Measurements from ENCODE around the gene SMDT1.
"Not testable (repeated sequence)": the region's sequence is repeated elsewhere in the genome, so short reads cannot be mapped to it uniquely, and the experiment has no call there.

Gene SMDT1

DNA sequence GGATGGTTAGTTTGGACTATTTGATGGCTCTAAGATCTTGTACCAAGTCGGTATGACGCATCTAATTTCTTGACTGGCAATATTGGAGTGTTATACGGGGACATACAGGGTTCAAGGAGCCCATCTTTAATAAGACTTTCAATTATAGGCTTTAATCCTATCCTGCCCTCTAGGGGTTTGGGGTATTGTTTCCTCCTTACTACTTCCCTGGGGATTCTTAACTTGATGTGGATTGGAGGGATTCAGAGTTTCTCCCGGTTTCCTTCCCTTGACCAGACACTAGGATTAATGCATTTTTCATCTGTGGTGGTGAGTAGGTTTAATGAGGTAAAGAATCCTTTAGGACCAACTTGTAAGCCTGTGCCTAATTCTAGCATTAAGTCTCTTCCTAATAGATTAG is 32.3 kb downstream of the SMDT1 start:
- DNase-seq = no peak

DNA sequence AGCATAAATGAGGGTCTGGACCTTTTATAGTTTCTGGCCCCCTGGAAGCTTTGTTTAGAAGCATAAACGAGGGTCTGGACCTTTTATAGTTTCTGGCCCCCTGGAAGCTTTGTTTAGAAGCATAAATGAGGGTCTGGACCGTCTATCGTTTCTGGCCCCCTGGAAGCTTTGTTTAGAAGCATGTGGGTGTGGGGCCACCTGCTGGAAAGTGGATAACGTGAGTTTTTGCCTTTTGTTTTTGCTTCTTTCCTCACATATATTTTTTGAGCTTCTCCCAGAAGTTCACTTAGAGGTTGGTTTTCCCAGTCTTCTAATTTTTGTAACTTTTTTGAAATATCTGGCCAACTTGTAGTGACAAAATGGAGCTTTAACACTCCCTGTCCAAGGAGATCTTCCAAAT is 33.3 kb downstream of the SMDT1 start:
- DNase-seq = not testable (repeated sequence)

DNA sequence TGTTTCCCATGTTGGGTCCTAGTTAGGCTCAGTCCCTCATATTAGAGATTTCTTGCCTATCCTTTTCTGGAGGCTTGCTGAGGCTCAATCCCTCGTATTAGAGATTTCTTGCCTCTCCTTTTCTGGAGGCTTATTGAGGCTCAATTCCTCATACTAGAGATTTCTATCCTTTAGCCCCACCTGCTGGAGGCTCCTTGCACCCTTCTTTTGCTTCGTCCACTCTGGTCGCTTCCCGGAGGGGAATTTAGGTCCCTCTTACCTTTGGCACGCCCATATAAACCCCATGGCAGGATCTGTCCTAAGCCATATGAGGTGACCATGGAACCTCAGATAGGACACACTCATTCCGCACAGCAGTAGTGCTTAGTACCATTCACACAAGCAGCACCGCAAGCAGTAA is 35.2 kb downstream of the SMDT1 start:
- peak; percentile 7 for DNase-seq

DNA sequence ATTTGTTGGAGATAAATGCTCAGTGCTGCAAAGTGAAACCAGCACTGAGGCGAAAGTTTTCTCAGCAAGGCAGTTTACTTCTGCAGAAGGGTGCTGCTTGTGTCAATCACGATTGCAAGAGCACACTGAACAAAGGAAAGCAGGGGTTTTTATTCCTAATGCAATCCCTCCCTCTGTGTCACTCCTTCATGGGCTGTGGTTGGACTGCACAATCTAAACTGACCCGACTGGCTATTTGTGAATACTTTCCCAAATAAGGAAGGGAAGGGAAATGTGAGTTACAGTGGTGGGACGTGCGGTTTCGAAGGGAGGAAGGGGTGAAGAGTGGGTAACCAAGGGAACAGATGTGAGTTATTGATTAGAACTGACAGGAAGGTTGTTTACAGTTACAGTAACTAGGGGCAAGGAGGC is 35.9 kb downstream of the SMDT1 start:
- not testable (repeated sequence) for DNase-seq

DNA sequence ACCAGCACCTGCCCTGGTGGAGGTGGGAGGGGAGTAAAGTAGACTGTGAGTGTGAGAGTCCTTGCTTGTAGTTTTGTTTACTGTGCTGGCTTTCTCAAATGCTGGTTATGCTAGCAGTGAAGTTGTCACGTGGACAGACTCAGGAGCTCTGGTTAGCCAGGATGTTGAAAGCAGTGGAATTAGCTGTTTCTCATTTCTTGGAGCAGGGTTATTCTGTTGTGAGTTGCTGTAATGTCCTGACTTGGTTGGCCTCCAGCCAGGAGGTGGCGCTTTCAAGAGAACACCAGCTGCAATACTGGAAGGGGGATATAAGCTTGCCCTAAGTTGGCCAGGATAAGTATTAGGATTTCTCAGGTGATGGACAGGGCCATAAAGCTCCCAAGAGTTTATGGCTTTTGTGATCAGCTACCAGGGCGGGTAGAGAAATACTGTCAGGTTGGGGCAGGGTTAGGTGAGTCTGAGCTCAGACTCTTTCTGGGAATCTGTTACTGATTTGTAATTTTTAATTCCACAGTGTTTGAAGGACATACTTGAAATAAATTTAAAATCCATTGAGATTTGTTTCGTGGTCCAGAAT is 37.4 kb downstream of the SMDT1 start:
- no peak for DNase-seq

DNA sequence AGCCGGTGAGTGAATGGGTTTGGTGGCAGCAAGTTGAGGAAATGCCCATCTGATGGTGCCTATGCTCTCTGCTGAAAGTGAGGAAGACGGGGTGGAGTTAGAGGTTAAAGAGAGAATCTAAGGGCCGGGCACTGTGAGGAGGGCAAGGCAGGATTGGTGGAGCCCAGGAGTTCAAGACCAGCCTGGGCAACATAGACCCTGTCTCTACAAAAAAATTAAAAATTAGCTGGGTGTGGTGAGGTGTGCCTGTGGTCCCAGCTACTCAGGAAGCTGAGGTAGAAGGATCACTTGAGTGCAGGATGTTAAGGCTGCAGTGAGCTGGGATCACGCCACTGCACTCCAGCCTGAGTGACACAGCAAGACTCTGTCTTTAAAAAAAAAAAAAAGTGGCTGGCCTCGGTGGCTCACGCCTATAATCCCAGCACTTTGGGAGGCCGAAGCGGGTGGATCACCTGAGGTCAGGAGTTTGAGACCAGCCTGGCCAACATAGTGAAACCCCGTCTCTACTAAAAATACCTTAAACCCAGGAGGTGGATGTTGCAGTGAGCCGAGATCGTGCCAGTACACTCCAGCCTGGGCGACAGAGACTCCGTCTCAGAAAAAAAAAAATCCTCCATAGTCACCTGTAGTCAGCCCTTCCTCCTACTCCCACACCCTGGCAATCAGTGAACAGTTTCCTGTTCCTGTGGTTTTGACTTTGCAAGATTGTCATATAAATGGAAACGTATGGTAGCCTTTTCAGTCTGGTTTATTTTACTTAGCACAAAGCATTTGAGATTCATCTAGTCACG is 40.9 kb downstream of the SMDT1 start:
- DNase-seq = not testable (repeated sequence)

DNA sequence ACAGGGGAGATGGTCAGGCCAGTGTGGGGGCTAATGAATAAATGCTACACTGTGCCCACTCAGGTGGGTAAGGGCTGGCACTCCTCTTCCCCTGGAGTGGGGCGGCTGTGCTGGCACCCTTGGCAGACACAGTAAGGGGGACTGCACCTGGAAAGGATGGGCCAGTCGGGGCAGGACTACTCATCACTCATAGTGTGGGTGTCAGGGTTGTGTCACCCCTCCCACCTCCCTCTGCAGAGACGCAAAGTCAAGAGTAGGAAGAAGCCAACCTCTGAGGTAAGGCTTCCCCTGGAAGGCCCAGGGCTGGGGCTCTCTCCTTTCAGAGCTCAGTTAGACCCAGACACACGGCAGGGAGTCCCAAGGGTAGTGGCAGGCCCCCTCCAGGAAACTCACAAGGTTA is 44.0 kb downstream of the SMDT1 start:
- not testable (repeated sequence) for DNase-seq

DNA sequence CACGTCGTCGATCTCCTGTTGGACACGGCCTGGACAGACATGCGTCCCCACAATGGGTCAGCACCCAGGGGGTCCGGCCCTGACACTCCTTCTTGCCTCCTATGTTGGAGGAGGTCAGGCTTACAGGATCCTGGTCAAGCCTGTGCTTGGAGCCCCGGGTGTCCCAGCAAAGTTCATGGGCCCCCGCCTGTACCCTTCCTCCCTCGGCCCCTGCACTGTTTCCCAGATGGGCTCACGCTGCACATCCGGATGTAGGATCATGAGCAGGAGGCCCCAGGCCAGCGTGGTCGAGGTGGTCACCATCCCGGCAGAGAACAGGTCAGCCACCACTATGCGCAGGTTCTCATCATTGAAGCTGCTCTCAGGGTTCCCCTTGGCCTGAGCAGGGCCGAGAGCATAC is 48.1 kb downstream of the SMDT1 start:
- no peak for DNase-seq

DNA sequence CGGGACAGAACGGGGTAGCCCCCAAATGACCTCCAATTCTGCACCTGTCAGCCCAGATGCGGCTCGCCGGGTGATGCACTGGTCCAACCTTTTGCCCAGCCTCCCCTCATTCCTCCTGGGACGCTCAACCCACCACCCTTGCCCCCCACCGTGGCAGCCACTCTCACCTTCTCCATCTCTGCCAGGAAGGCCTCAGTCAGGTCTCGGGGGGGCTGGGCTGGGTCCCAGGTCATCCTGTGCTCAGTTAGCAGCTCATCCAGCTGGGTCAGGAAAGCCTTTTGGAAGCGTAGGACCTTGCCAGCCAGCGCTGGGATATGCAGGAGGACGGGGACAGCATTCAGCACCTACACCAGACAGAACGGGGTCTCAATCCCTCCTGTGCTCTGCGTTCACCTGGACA is 48.5 kb downstream of the SMDT1 start:
- DNase-seq = not testable (repeated sequence)

DNA sequence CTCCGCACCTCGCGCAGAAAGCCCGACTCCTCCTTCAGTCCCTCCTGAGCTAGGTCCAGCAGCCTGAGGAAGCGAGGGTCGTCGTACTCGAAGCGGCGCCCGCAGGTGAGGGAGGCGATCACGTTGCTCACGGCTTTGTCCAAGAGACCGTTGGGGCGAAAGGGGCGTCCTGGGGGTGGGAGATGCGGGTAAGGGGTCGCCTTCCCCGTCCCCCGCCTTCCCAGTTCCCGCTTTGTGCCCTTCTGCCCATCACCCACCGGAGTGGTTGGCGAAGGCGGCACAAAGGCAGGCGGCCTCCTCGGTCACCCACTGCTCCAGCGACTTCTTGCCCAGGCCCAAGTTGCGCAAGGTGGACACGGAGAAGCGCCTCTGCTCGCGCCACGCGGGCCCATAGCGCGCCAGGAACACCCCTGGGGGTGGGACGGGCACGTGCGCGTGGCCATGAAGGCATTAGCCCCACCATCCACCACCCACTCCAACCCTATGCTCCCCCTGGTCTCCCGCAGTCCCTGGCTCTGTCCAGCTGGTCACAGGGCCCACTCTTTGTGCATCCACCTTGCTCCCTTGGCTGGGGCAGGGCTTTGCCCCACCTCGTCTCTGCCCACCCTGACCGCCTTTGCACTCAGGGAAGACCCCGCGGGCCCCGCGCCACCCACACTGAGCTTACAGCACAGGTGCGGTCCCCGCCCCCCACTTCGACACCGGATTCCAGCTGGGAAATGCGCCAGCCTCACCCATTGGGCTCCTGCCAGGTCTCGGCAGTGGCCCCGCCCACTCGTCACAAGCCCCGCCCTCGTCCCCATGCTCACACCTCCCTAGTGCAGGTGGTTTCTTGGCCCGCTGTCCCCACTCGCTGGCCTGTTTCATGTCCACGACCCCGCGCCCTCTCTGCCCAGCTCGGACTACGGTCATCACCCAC is 49.5 kb downstream of the SMDT1 start:
- DNase-seq = not testable (repeated sequence)

DNA sequence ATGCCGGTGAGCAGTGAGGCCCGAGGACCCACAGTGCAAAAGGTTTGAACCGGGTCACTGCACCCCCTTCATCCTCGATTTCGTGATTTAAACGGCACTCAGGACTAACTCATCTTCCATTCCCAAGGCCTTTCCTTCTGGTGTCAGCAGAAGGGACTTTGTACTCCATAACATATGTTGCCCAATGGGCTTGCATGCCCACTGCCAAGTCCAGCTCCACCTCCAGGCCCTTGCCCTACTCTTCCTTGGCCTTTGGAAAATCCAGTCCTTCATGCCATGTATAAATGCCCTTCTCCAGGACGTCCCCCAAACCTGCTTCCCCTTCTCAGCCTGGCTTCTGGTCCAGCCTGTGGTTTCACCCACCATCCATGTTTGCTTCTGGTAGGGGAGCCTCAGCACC is 50.7 kb downstream of the SMDT1 start:
- not testable (repeated sequence) for DNase-seq

DNA sequence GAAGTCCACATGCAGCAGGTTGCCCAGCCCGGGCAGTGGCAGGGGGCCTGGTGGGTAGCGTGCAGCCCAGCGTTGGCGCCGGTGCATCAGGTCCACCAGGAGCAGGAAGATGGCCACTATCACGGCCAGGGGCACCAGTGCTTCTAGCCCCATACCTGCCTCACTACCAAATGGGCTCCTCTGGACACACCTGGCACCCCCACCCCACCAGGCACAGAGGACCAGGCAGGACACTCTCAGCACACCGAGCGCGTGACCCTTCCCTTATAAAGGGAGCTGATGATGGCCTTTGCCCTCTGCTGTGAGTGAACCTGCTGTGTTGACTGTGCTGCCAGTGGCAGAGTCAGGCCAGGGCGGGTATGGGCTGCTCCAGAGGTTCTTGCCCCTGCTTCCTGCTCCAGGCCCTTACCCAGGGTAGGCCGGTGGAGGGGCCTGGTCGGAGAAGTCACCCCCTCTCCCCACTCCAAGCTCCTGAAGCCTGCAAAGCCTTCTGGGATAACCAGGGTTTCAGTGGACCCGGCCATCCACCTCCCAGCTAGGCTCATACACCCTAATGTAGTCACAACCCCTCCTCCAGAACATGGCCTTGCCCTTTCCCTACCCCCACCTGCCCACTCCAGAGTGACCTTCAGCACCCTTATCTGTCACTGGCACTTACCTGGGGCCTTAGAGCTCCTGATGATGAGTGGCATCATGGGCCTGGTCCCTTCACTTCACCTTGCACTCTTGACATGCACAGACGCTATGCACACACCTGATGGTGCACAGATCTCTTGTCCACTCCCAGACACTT is 51.3 kb downstream of the SMDT1 start, which contains the start of gene CYP2D6:
Gene CYP2D6, minus strand, starts transcription at position 172 of the 793 bp plus-strand sequence. Its CDS starts 19 bp downstream, at position 153.
- DNase-seq = not testable (repeated sequence)

DNA sequence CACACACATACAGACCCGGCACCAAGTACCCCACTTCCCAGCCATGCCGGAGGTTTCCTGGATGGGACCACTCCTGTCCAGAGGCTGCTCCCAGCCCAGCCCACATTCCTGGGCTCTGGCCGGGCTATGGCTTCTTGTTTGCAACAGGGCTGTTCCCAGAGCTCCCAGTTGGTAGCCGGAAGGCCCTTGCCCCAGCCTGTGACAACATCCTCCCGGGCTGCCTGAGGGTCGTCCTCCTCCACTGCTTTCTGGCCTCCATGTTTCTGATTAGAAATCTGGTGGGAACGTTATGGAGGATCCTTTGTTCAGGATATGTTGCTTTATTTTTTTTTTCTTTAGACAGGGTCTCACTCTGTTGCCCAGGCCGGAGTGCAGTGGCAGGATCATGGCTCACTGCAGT is 52.1 kb downstream of the SMDT1 start:
- no peak for DNase-seq

DNA sequence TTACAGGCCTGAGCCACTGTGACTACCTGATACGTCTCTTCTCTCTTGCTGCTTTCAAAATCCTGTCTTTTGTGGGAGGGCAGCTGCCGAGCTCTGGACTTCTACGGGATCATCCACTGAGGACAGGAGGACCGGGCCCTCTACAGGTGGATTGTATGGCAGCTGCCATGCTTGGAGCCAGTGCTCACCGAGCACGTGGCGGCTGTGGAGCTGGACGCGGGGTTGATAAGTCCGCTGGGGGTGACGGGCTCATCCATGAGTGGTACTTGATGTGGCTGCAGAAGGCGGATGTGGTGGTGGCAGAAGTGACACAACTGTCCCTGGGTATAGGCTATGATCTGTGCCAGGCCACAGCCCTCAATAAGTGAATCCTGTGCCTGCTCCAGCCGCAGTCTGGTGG is 53.0 kb downstream of the SMDT1 start:
- no peak for DNase-seq

All from fibroblast of skin of scalp (primary cell).